Measurements from ENCODE around the gene NUCB2. TPM values are rescaled to one million over a fixed set of nuclear protein-coding genes. Genes with fewer than 3 reads are reported as not detected.

NUCB2 gene
- total and polyA plus RNA-seq, 12 donors: 41.8 to 339 (median 85.5) TPM

GRCh38 chr11:17298302-17298701 lies 21.8 kb downstream of the NUCB2 start:
- DNase-seq: no peak
- Histone ChIP-seq H3K27me3 (no peaks in the 10 kb centered on the region), H3K36me3 (replicated peaks in 1 of 2) (peaks cover 0 to 4% of the 10 kb centered on the region in 2 donors), H3K4me1 (replicated peaks in 1 of 2) (no peaks in the 10 kb centered on the region), H3K9me3 (replicated peaks in 1 of 3) (no peaks in the 10 kb centered on the region), H3K27ac (no peak overlapping the region), H3K4me3 (no peak overlapping the region)
- intact Hi-C loops (cut with DNase I): no loop called here
- 90 to 96% (median 93%) methylated on average over 5 of the region's 5 CpGs for WGBS, 4 donors
- TF ChIP-seq CTCF (IDR thresholded peaks at IDR 0.05) (no peak), POLR2A (IDR thresholded peaks at IDR 0.05) (no peak)

GRCh38 chr11:17300372-17300771 lies 23.8 kb downstream of the NUCB2 start:
- WGBS, 4 donors: 93 to 98% (median 95%) methylated on average over 4 of the region's 4 CpGs
- intact Hi-C loops (cut with DNase I): no loop called here
- H3K4me1 ChIP-seq (replicated peaks in 1 of 2): no peaks in the 10 kb centered on the region

GRCh38 chr11:17313349-17314231 lies 37.1 kb downstream of the NUCB2 start:
- TF ChIP-seq CTCF (IDR thresholded peaks at IDR 0.05) (no peak), POLR2A (IDR thresholded peaks at IDR 0.05) (no peak)
- no peaks in the 10 kb centered on the region for H3K27me3 ChIP-seq
- 95 to 98% (median 96%) methylated on average over 8 of the region's 8 CpGs for WGBS, 4 donors
- DNase-seq: no peak
- peaks cover 0 to 26% of the 10 kb centered on the region in 2 donors for H3K36me3 ChIP-seq (replicated peaks in 1 of 2)
- H3K4me3 ChIP-seq: no peak overlapping the region
- H3K27ac ChIP-seq: no peak overlapping the region
- intact Hi-C loops (cut with DNase I): no loop called here
- H3K9me3 ChIP-seq (replicated peaks in 1 of 3): no peaks in the 10 kb centered on the region
- no peaks in the 10 kb centered on the region for H3K4me1 ChIP-seq (replicated peaks in 1 of 2)

More at GRCh38 chr11:17300372-17300771, 23.8 kb downstream of the NUCB2 start:
- Histone ChIP-seq H3K4me3 (no peak overlapping the region), H3K27ac (no peak overlapping the region), H3K9me3 (replicated peaks in 1 of 3) (no peaks in the 10 kb centered on the region), H3K27me3 (no peaks in the 10 kb centered on the region), H3K36me3 (replicated peaks in 1 of 2) (peaks cover 0 to 6% of the 10 kb centered on the region in 2 donors)
- TF ChIP-seq CTCF (IDR thresholded peaks at IDR 0.05) (no peak), POLR2A (IDR thresholded peaks at IDR 0.05) (no peak)
- DNase-seq: no peak

- intact Hi-C loops (cut with DNase I): no loop called here
- Histone ChIP-seq H3K27me3 (no peaks in the 10 kb centered on the region), H3K27ac (no peak overlapping the region), H3K4me1 (replicated peaks in 1 of 2) (no peaks in the 10 kb centered on the region), H3K9me3 (replicated peaks in 1 of 3) (no peaks in the 10 kb centered on the region), H3K4me3 (no peak overlapping the region), H3K36me3 (replicated peaks in 1 of 2) (peaks cover 0 to 26% of the 10 kb centered on the region in 2 donors)
- TF ChIP-seq POLR2A (IDR thresholded peaks at IDR 0.05) (no peak), CTCF (IDR thresholded peaks at IDR 0.05) (no peak)
- 23 to 46% (median 33%) methylated on average over 1 of the region's 1 CpG for WGBS, 4 donors
- no peak for DNase-seq
These were observed 37.7 kb downstream of the NUCB2 start for GRCh38 chr11:17314232-17314547.
